NCI-H2171 (cell line): Measurements from ENCODE around the gene PSMB4.
"Not testable (repeated sequence)": the region's sequence is repeated elsewhere in the genome, so short reads cannot be mapped to it uniquely, and the experiment has no call there.

ENCODE experiments used
- DNase-seq: peaks from one replicate; lab custom pipeline; 2025; lab: John Stamatoyannopoulos, UW

Gene PSMB4

DNA sequence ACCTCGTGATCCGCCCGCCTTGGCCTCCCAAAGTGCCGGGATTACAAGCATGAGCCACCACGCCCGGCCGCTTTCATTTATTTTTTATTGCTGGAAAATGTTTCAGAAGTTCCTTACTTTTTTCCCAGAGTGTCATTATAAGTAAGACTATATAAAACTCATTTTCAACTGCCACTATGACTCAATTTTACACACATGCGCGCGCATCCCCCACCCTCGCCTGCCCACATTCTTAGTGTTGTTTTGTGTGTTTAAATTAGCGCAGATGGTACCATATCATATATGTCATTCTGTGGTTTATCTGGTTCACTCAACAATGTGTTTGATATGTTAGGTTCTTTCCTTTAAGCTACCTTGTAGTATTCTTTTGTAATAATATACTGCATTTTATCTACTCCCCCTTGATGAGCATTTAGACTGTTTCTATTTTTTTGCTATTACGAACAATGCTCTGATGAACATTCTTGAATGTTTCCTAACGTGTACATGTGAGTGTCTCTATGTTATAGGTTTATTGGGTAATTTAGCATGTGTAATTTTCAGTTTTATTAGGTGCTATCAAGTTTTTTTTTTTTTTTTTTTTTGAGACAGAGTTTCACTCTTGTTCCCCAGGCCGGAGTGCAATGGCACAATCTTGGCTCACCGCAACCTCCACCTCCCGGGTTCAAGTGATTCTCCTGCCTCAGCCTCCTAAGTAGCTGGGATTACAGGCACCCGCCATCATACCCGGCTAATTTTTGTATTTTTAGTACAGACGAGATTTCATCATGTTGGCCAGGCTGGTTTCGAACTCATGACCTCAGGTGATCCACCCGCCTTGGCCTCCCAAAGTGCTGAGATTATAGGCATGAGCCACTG, 8.9 kb upstream of the PSMB4 start:
- not testable (repeated sequence) for DNase-seq

DNA sequence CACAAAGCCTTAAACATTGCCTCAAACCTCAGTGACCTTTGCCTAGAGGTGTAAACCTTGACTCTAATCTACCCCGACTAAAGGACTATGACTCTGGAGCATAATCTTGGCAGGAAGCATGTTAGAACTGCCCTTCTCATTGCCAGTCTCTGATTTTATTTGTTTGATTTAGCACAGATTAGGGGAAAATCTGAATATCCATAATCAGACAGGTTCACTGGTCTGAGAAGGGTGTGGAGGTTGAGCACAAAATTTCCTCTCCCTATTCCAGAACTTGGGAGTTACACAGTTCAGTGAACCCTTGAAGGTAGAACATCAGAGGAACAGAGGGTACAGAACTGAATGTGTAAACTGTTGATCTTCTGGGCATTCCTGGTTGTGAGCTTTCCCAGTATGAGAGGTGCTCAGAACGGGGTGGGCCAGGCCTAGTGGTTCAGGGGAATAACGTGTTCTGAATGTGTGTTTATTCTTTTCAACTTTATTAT, 8.3 kb upstream of the PSMB4 start:
- DNase-seq: no peak

DNA sequence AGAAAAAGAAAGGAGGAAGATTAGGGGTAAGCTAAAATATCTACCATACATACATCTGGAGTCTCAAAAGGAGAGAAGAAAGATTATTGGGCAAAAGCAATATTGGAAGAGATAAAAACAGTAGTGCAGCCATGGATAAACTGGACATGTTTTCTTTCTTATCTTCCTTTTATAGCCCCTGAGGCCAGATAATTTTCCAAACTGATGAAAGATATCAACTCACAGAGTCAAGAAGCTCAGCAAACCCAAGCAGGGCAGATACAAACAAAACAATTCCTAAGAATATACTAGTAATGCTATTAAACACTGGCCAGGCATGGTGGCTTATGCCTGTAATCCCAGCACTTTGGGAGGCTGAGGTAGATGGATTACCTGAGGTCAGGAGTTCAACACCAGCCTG, 5.8 kb upstream of the PSMB4 start:
- DNase-seq: no peak

DNA sequence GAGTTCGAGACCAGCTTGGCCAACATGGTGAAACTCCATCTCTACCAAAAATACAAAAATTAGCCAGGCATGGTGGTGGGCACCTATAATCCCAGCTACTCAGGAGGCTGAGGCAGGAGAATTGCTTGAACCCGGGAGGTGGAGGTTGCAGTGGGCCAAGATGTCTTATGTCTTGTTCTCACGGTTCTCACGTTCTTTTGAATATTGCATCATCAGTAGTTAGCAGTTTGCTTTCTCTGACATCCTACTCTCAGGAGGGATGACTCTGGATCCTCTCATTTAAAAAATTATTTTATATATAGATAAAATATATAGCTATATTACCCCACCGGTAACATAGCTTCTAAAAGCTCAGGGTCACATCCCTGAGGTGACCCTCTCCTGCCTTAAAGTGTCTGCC, 3.1 kb upstream of the PSMB4 start:
- DNase-seq: not testable (repeated sequence)

DNA sequence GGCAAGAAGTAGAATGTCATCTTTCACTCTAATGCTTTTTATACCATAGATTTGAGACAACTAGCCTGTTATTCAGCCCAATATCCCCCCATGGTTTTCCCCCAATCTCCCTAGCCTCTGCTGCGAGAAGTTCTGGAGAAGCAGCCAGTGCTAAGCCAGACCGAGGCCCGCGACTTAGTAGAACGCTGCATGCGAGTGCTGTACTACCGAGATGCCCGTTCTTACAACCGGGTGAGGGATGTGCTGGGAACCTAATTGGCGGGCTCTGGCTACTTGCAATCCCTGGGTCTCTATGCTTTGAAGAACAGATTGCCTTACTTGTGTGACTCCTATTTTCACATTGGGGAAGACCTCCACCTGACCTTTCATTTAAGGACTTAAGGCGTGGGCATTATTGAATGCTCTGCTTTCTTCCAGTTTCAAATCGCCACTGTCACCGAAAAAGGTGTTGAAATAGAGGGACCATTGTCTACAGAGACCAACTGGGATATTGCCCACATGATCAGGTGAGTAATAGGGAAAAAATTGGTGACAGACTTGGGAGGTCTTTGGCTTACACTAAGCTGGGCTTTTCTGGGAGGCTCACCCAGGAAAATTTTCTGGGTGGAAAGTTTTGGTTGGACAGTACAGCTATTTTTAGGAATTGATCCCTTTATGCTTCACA, 1.9 kb downstream of the PSMB4 start:
- DNase-seq: no peak

DNA sequence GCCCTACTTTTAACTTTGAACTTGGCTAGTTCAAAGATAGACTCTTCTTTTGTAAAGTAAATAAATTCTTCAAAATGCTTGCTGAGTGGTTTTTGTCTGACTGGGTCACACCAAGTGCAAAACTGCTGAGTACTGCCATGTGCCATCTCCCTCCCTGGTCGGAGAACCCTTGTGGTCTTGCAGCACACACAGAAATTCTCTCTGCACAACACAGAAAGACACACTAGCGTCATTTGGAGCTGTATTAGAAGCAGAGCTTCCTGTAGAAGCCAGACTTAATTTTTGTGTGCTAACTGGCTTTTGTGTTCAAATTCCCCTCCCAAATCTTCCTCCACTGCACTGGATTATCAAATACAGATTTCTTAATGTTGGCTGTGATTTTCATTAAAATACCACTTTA, 2.5 kb downstream of the PSMB4 start:
- no peak for DNase-seq

DNA sequence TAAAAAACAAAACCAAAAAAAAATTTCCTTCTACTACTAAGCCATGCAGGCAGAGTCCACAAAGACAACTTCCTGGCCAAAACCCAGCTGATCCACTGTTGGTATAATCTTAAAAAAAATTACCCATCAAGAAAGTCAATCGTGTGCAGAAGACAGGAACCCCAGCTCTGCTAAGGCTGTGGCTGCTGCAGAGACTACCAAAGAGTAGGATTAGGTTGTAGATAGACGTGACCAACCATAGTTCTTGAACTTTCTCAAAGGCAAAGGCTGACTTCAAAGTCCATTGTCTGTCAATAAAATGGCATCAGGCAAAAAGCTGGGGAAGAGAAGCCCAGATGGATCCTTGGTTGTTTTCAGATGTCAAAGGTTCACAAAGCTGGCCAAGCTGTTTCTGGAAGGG, 3.4 kb downstream of the PSMB4 start:
- no peak for DNase-seq

DNA sequence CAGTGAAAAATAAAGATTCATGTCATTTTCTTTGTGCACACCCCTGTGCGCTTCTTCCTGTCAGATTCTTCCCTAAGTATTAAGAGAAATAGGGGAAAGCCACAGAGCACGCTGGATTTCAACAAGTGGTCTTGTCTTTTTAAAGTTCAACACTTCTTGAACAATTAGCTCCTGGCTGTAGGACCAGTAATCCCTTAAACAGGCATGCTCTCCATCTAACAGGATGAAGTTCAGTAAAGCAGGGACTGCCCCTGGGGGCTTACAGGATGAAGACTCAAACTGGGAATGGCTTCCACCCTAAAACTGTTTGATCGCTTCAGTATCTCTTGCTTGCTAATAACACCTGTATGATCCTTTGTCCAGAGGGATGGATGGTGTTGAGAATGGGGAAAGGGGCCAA, 4.2 kb downstream of the PSMB4 start:
- DNase-seq: no peak

DNA sequence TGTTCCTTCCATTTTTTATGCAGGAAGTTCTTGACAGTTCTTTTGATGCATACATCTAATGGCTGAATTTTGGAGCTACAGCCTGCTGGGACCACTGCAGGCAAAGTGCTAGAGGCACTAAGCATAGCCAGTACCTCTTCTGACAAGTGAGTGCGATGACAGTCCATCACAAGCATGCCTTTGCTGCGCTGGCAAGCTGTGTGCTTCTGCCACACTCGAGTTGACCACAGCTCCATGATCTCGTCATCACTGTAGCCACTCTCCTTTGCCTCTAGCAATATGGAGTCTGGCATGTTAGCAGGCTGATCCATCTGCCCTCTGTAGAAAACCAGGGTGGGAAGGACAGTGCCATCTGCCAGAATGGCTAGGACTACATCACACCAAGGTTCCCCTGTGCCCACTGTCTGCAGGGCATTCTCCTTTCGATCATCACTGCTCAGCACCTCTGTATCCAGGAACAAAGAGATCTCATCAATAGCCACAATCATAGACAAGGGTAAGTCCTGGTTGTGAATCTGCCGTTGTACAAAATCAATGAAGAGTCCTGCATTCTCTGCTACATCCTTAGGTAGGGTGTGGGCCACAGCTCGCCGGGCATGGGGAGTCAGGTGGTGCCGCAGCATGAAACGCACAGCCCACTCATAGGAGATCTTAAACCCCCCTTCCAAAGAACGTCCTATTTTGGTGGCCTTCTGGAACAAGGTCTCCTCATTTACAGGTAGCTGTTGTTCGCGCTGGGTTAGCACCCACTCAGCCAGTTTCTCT, 6.0 kb downstream of the PSMB4 start:
- DNase-seq: no peak

DNA sequence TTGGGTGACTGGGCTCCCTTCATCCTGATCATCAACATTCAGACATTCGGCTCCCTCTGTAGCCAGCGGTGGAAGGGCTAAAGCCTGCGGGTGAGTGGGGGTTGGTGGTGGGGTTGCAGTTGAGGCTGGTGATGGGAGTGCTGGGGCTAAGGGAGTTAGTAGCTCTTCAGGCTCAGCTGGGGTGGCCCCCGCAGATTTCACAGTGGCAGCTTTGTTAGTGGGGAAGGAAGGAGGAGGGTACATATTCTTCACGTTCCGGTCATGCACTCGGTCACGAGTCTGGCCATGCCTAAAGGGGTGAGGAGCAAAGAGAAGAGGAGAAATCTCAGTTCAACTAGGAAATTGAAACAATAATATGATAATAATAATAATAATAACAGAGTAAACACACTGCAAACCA, 6.8 kb downstream of the PSMB4 start:
- no peak for DNase-seq

DNA sequence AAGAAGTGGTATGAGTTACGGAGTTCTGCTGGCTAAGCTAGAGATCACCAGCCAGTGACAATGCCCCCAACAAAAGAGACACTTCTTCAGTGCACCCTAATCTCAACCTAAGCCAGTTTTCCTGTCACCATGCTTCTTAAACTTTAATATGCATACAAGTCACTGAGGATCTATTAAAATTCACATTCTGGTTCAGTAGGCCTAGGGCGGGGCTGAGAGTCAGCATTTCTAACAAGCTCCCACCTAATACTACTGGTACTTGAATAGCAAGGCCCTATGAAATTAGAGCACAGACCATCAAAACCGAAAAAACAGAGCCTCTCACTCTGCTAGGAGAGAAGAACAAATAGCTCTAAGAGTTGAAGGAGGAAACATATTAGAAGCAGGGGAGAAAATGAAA, 7.9 kb downstream of the PSMB4 start:
- DNase-seq: no peak

DNA sequence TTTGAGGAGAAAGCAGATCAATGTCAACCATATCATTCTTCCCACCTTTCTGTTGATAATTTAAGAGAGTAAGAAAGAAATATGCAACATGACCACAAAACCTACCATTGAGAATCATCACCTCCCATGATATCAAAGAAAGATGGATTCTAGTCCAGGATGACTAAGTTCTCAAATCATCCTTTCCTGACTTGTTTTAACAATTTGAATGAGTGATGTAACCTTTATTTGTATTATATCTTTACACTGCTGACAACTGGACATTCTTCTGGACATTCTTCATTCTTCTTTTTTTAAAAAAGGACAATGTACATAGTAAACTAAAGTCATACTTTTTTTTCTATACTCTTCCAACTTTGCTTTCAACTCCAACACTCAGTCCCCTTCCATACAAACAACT, 9.5 kb downstream of the PSMB4 start:
- no peak for DNase-seq

DNA sequence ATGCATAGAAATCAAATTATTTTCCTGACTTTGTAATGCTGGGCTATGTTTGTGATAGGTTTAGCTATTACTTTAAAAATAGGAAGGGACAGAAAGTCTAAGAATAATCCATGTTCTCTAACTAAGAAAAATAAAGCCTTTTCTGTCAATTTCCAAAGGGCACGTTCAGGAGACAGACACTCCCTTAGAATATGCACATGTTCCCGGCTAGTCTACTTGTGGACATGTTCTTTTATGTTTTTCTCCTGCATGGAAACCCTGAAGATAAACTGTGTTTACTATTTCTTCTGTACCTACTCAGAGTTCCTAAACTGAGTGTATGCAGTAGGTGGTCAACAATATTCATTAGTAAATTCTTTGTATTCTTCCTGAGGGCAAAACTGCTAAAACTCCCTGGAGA, 12.5 kb downstream of the PSMB4 start:
- no peak for DNase-seq

DNA sequence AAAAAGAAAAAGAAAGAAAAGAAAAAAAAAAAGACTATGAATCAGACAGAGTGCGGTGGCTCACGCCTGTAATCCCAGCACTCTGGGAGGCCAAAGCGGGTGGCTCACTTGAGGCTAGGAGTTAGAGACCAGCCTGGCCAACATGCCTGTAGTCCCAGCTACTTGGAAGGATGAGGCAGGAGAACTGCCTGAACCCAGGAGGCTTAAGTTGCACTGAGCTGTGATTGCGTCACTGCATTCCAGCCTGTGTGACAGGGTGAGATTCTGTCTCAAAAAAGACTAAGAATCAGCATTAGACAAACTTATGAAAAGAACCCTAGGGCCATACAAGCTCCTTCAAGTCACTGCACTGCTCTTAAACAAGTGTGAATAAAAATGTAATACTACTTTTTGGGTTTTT, 16.9 kb downstream of the PSMB4 start:
- no peak for DNase-seq

DNA sequence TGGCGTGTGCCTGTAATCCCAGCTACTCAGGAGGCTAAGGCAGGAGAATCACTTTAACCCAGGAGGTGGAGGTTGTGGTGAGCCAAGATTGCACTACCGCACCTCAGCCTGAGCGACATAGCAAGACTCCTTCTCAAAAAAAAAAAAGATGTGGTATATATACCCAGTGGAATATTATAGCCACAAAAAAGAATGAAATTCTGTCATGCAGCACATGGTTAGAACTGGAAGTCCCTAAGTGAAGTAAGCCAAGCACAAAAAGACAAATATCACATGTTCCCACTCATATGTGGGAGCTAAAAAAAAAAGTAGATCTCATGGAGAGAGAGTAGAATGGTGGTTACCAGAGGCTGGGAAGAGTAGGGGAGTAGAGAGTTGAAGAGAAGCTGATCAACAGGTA, 18.7 kb downstream of the PSMB4 start:
- no peak for DNase-seq

DNA sequence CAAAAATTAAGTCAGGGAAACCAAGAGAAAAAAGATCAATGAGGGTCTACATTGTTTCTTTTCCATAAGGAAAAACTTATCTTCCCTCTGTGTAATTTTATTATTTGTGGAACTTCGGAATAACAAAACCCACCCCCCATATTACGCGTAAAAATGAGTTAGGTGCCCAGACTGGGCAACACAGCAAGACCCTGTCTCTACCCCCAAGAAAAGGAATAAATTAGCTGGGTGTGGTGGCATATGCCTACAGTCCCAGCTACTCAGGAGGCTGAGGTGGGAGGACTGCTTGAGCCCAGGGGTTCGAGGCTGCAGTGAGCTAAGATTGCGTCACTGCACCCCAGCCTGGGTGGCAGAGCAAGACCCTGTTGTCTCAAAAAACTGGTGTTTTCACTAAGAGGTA, 20.4 kb downstream of the PSMB4 start:
- no peak for DNase-seq

DNA sequence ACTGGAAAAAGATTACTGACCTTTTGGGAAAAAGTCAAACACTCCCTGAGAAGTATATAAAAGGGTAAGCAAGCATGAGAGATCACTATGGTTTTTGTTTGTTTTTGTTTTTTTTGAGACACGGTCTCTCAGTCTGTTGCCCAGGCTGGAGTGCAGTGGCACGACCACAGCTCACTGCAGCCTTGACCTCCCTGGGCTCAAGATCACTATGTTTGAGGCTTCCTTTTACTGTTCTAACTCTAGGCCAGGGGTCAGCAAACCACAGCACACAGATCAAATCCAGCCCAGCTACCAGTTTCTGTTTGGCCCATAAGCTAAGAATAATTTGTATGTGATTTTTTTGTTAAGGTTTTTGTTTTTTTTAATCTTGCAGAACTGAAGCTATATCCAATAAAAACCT, 25.7 kb downstream of the PSMB4 start:
- DNase-seq: no peak

DNA sequence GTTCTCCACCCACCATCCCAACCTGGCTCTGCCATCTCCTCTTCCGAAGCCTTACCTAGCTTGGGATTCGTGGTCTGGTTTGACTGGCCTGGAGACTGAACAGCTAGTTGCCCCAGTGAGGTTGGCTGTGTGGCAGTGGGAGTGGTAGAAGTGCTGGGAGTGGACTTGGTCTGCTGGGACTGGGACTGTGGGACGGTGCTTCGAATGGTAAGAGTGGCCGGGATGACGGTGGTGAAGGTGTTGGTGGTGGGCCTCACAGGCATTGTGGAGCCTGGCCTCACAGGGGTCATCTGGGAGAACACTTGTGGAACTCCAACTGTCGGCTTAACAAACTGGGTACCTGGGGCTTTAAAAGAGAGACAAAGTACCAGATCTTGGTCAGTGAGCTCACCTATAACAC, 28.7 kb downstream of the PSMB4 start:
- no peak for DNase-seq

DNA sequence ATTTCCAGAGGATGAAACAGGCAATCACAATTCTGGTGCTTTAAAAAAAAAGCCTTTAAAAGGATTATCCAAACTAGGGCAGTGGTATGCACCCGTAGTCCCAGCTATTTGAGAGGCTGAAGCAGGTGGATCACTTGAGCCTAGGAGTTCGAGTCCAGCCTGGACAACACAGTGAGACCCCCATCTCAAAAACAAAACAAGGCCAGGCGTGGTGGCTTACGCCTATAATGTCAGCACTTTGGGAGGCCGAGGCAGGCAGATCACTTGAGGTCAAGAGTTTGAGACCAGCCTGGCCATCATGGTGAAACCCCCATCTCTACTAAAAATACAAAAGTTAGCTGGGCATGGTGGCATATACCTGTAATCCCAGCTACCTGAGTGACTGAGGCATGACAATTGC, 34.5 kb downstream of the PSMB4 start:
- DNase-seq: not testable (repeated sequence)

DNA sequence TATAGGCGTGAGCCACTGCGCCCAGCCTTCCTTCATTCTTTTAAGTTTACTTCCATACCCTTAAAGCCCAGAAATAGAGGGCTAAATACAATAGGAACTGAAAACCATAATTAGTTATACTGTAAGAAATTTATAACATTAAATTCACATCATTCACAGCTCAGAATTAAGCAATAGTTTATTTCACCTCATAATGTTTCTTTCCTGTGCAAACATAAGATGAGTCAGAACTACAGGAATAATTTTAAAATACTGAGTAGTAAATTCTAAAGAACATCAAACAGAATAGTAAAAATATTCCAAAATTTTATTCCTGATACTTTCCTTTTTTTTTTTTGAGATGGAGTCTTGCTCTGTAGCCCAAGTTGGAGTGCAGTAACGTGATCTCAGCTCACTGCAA, 35.8 kb downstream of the PSMB4 start:
- no peak for DNase-seq

DNA sequence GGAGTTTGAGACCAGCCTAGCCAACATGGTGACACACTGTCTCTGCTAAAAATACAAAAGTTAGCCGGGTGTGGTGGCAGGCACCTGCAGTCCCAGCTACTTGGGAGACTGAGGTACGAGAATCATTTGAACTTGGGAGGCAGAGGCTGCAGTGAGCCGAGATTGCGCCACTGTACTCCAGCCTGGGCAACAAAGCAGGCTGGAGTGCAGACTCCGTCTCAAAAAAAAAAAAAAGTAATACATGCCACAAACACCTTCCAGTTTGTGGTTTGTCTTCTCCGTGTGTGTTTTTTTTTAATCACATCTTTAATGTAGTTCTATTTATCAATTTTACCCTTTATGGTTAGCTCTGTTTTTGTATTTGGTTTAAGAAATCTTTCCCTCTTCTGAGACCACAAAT, 37.6 kb downstream of the PSMB4 start:
- no peak for DNase-seq

DNA sequence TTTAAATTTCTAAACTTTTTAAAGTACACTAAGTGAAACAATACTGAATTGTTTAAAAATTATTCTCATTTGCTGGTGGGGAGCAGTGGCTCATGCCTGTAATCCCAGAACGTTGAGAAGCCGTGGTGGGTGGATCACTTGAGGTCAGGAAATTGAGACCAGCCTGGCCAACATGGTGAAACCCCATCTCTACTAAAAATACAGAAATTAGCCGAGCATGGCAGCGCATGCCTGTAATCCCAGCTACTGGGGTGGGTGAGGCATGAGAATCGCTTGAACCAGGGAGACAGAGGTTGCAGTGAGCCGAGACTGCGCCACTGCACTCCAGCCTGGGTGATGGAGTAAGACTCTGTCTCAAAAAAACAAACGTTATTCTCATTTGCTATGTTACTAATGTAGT, 38.0 kb downstream of the PSMB4 start:
- DNase-seq: not testable (repeated sequence)
